GM08714 (cell line): ENCODE results near the gene ENTHD1.

ENCODE experiments used
- H3K4me3 ChIP-seq: fragments of 200-500 bp; sonication (Bioruptor generic); 2 replicates; pipeline ENCODE4 v1.5.1; 2014; ENCODE audit warnings: mild to moderate bottlenecking, low read length, inconsistent platforms
- ZNF274 ChIP-seq: IDR thresholded peaks from 2 replicates; pipeline ENCODE4 v1.6.1; 2012; ENCODE audit warnings: mild to moderate bottlenecking, low read depth, low read length

Gene ENTHD1

DNA sequence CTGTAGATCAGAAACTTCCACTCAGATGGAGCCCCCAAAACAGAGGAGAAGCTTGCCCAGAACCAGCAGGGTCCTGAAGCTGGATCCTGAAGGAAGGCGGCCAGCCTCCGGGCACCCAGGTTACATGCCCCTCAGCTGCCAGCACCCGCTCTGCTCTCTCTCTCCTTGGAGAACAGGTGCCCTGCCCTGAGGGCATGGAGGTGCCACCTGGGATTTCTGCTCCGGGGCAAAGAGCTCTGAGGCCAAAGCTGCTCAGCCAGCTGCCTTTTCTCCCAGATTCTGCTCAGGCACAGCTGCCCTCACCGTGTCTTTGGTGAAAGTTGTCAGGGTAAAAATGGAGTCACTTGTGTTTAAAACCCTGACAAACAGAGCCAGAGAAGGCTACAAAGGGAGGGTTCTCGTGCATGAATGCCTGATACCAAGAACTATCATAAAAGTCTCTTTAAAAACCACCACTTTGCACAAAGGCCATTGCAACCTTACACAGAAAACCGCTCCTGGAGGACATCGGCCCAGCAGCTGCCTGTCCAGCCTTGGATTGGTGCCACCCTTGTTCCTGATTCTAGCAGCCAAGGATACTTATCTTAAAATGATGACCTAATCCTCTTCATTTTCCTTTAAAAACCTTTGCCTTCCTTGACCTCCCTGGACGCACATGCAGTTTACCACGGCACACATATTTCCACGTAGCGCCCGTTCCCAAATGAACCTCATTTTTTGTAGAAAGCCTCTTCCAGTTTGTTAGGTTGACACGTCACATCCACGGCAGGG lies 183.0 kb downstream of the ENTHD1 start:
- no peak overlapping the region for H3K4me3 ChIP-seq
- TF ChIP-seq ZNF274, result no peak

DNA sequence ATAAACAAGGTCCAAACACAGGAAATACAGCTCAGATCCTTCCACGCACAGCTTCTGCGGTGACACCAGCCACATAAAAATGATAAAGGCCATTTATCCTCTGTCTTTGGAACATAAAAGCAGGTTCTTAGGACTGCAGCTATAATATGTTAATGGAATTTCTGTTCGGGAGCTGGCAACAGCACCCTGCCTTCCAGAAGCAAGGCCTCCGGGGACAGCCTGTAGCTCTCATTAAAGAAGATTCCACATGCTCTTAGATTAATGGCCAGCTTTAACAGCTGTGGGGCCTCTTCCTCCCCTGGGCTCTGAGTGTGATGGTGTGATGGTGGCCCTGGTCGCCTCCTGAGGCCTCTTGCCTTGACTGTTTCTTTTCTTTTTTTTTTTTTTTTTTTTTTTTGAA lies 185.7 kb downstream of the ENTHD1 start:
- no peak for TF ChIP-seq ZNF274
- no peak overlapping the region for H3K4me3 ChIP-seq

DNA sequence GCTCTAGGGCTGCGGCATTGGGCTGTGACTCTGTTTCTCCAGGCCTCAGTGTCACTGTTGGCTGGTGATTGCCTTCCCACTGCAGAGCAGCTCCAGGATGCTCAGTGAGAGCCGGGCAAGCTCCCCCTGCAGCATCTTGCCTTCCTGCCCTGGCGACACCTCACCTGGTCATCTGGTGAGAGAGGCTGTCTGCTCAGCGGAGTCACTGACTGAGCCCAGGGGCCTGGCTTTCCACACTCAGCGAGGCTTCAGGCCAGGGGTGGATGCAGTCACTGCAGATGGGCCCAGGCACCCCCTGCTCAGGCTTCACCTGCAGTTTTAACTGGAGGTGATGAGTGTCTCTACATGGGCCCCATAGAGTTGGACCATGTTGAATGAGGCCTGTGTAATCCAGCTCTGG lies 186.2 kb downstream of the ENTHD1 start:
- no peak overlapping the region for H3K4me3 ChIP-seq
- TF ChIP-seq ZNF274, result no peak

DNA sequence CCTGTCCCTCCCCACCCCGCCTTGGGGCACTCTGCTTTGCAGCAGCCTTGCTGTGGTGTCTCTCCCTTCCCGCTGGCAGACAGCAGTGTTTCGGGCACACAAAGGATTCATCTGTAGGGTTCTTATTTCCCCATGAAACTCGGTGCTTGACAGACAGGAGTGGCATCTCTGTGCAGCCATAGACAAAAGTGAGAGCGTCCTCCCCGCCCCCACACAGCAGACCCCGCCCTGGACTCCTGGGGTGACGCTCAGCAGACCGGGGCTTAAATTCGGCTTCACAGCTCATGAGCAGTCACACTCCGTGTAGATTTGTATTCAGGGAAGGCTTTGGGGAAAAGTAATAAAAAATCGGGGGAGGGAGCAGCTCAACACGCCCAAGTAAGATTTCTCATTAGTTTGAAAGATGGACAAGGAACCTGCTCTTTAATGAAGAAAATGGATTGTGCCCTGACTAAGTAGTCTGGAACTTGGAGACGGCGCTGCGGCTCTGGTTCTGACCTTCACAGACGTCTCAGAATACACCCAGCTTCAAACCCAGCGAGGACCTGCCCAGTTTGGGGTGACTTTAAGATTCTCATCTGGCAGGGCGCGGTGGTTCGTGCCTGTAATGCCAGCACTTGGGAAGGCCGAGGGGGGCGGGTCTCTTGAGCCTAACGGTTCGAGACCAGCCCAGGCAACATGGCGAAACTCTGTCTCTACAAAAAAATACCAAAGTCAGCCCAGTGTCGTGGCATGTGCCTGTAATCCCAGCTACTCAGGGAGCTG lies 187.0 kb downstream of the ENTHD1 start:
- no peak for TF ChIP-seq ZNF274
- H3K4me3 ChIP-seq, result no peak overlapping the region

DNA sequence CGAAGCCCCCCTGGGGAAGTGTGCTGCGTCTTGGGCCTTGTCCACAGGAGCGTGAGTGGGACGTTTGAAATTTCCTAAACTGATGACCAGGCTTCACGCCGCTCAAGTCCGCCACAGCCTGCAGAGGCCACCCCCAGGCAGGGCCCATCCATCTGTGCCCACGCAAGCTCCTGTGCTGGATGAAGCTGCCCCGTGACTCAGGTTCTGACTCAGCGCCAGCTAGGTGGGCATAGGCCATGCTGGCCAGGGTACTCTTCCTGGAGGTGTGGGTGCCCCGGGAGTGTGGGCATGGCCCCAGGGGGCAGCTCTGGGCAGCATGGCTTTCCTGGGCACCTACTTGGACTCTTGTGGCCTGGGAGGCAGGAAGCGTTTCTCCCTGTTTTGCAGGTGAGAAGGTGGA lies 188.2 kb downstream of the ENTHD1 start:
- H3K4me3 ChIP-seq, result no peak overlapping the region
- no peak for TF ChIP-seq ZNF274

DNA sequence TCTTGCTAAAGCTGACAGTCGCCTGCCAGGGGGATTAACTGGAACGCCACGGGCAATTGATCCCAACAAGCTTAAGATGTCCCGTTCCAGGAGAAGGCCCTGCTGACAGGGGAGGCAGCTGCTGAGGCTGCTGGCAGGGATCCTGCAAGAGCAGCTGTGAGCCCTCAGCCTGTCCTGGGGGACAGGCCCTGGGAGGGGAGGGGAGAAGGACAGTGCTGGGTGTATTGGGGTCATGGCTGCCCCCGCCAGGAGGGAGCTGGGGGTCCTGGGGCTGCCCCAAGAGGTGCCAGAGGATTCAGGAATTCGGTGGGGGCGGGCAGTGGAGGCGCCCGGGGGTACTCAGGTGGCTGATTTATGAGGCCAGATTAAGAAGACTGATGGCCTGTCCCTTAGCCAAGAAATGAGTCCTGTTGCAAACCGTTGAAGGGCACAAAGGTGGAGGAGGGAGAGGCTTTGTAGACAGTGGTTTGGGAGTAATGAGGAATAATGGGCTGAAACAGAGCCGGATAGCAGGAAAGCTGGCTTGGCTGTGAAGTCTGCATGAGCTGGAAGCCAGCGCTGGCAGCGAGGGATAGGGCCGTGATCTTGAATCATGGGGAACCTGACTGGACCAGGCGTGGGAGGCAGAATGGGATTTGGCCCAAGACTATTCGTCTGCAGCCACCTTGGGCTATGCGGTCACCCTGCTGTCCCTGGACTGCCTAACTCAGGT lies 189.5 kb downstream of the ENTHD1 start:
- no peak overlapping the region for H3K4me3 ChIP-seq
- TF ChIP-seq ZNF274, result no peak

DNA sequence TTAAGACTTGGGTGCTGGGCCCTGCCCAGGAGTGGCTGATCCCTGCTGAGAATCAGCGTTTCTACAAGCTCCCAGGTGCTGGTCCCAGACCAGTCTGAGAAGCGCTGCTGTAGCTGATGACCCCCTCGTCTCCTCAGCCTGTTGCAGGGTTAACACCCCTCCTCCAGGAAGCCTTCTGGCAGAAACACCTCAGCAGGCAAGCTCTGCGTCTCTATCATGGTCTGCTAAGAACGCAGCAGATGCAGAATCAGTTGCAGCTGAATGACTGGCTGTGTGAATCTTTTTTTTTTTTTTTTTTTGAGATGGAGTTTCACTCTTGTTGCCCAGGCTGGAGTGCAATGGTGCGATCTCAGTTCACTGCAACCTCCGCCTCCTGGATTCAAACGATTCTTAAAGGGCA lies 190.5 kb downstream of the ENTHD1 start:
- no peak for TF ChIP-seq ZNF274
- H3K4me3 ChIP-seq, result no peak overlapping the region

DNA sequence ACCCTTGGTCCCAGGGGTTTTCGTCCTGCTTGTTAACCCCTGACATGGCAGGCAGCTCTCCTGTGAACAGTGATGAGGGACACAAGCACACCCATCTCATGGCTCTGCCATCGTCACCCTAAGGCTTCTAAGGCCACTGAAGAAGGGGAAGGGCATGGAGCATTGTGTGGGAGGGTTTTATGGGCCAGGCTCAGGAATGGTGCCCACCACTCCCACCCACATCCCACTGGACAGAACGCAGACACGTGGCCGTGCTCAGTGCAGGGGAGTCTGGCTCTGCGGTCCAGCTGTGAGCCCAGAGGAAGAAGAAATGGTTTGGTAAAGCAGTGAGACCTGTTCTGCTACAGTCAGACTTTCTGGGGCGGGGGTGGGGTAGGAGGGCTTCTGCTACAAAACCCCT lies 193.0 kb downstream of the ENTHD1 start:
- no peak overlapping the region for H3K4me3 ChIP-seq
- TF ChIP-seq ZNF274, result no peak

DNA sequence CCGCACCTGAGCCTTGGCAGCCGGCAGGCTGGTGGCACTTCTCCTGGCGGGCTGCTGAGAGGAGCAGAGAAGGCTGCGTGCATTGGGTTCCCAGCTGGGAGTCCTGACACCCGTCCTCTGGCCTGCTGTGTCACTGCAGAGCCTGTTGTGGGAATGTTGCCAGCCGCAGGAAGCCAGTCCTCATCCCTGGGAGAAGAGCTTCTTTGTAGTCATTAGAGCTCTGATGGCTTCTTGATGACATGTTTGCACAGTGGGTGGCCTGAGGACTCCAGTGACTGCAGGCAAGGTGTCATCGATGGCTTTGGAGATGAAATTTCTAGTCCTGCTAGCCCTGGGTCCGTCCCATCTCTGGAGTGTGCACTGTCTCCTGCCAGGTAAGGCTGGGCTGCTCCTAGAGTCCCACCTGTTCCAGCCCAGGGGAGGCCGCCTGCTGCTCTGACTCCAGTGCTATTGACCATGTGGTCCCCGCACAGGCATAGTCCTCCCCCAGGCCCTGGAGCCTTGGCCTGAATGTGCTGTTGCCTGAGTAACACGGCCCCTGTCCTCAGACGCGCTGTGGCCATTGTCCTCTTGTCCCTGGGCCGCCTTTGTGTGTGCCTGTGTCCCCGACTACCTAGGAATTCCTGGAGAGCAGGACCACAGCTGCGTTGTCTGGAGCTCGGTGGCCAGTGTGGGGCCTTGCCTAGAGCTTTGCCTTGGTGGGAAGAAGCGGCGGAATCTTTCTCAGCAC lies 193.8 kb downstream of the ENTHD1 start:
- no peak for TF ChIP-seq ZNF274
- no peak overlapping the region for H3K4me3 ChIP-seq

DNA sequence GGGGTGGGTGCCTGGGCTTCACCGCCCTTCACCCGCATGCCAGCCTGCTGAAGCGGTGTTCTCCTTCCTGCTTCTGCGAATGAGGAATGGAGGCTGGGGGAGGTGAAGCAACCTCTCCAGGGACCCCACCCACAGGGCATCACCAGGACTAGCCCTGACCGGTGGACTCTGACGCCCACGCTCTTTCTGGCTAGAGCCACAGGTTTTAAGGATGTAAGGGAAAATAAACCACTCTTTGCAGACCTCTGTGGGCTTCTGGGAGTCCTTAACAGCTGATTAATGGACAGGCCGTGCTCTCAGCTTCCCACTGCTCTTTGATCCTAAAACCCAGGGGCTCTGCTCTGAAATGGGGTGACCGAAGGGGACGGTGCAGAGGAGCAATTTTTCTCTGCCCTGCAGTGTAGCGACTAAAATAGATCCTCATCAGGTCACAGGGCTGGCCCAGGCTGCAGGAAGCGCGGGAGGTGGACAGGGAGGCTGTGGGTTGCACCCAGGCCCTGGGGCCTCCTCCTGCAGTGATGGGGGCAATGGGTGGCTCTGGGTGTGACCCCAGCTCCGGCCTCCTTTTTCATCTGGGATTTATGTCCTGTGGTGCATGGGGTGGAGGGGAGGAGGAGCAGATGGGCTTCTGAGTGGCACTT lies 195.7 kb downstream of the ENTHD1 start:
- TF ChIP-seq ZNF274, result no peak

DNA sequence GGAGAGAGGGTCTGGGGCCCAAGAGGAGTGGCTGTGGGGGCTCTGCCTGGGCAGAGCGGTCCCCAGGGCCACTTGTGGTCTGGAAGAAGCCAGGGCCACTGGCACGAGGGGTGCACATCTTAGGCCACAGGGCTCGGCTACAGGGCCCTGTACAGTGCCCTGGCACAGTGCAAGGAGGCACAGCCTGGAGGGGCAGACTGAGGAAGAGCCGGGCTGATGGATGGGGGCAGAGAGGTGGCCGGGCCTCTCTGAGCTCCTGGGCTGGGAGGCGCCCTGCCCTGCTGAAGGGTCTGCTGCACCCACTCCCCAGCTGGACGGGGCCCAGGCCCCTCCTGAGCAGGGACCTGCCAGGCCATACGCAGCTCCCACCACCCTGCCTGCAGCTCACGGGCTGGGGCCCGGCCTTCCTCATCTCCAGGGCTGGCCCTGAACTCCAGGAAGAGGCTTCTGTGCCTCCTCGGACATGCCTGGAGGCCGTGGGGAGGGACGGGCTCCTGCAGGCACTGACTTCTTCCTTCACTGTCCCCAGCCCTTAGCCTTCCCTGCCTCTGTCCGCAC lies 199.5 kb downstream of the ENTHD1 start:
- TF ChIP-seq ZNF274, result no peak

More for the DNA sequence above, 195.7 kb downstream of the ENTHD1 start:
- H3K4me3 ChIP-seq, result no peak overlapping the region

More for the DNA sequence above, 199.5 kb downstream of the ENTHD1 start:
- H3K4me3 ChIP-seq, result no peak overlapping the region
